A673 (cell line): Measurements from ENCODE around the gene GALNT2.

Source experiments
- EZH2 ChIP-seq: fragments of 200-600 bp; sonication (generic); IDR thresholded peaks from 2 replicates; pipeline ENCODE4 v1.6.1; 2017; ENCODE audit warnings: borderline replicate concordance, low read depth, mild to moderate bottlenecking, mixed read lengths, antibody characterized with exemption, low read length; ENCODE audit not compliant: poor library complexity, severe bottlenecking
- TF ChIP-seq, protein P1 (sequence below): fragments of 300-800, 200-600 bp; sonication (generic); conservative IDR thresholded peaks from 2 replicates; pipeline ENCODE4 v1.5.1; 2017; ENCODE audit warnings: low read depth, mild to moderate bottlenecking, antibody characterized with exemption, low read length, moderate library complexity, mixed read lengths

DNA sequence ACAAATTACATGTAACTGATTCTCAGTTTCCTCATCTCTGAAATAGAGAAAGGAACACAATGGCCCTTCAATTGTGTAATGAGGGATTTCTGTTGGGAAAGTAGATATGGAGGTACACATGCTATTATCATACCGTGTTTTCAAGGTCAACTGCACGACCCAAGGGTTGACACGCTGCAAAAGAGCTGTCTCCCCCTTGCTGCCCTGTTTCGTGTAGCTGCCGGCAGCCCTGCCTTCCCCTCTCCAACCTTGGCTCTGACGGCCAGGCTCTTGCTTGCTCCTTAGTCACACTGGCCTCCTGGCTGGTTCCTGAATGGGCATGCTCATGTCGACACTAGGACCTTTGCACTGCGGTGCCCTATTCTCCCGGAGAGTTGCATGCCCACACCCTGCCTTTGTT, 134.4 kb downstream of the GALNT2 start:
- TF ChIP-seq, protein P1, sequence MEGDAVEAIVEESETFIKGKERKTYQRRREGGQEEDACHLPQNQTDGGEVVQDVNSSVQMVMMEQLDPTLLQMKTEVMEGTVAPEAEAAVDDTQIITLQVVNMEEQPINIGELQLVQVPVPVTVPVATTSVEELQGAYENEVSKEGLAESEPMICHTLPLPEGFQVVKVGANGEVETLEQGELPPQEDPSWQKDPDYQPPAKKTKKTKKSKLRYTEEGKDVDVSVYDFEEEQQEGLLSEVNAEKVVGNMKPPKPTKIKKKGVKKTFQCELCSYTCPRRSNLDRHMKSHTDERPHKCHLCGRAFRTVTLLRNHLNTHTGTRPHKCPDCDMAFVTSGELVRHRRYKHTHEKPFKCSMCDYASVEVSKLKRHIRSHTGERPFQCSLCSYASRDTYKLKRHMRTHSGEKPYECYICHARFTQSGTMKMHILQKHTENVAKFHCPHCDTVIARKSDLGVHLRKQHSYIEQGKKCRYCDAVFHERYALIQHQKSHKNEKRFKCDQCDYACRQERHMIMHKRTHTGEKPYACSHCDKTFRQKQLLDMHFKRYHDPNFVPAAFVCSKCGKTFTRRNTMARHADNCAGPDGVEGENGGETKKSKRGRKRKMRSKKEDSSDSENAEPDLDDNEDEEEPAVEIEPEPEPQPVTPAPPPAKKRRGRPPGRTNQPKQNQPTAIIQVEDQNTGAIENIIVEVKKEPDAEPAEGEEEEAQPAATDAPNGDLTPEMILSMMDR = no peak
- no peak for TF ChIP-seq EZH2
